ENCODE results near the gene OPRM1.

OPRM1 gene

DNA sequence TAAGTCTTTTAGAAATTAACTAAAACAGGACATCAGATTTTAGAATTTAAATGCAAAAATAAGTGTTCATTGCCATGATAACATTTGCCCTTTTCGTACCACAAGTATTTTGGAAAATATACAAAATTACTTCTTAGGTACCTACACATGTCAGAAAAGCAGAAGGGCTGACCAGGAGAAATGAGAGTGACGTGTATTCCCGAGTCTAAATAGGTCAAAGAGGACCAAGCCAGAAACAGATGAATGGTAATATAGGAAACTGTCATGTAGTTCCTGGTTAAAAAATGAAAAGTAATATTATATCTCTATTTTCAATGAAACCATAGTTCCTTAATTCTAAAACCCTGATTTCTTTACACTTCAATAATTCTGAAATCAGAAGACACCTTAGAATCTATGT lies 191.4 kb downstream of the OPRM1 start:
- TF ChIP-seq POLR2AphosphoS5 (IDR thresholded peaks at IDR 0.05; ENCODE audit: low read depth, low read length) (no peak), SIN3A (IDR thresholded peaks at IDR 0.05; ENCODE audit: borderline replicate concordance, insufficient read depth, low read length) (no peak), TAF1 (IDR thresholded peaks at IDR 0.05; ENCODE audit: borderline replicate concordance, insufficient read depth, low read length) (no peak), FOXP2 (optimal IDR thresholded peaks at IDR 0.05; ENCODE audit: borderline replicate concordance, extremely low read depth, extremely low read length, insufficient read depth) (no peak)
- TF ChIP-seq, protein P1, sequence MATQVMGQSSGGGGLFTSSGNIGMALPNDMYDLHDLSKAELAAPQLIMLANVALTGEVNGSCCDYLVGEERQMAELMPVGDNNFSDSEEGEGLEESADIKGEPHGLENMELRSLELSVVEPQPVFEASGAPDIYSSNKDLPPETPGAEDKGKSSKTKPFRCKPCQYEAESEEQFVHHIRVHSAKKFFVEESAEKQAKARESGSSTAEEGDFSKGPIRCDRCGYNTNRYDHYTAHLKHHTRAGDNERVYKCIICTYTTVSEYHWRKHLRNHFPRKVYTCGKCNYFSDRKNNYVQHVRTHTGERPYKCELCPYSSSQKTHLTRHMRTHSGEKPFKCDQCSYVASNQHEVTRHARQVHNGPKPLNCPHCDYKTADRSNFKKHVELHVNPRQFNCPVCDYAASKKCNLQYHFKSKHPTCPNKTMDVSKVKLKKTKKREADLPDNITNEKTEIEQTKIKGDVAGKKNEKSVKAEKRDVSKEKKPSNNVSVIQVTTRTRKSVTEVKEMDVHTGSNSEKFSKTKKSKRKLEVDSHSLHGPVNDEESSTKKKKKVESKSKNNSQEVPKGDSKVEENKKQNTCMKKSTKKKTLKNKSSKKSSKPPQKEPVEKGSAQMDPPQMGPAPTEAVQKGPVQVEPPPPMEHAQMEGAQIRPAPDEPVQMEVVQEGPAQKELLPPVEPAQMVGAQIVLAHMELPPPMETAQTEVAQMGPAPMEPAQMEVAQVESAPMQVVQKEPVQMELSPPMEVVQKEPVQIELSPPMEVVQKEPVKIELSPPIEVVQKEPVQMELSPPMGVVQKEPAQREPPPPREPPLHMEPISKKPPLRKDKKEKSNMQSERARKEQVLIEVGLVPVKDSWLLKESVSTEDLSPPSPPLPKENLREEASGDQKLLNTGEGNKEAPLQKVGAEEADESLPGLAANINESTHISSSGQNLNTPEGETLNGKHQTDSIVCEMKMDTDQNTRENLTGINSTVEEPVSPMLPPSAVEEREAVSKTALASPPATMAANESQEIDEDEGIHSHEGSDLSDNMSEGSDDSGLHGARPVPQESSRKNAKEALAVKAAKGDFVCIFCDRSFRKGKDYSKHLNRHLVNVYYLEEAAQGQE (IDR thresholded peaks at IDR 0.05; ENCODE audit: insufficient read depth in 1 of 2, low read depth in 2 of 2, low read length in 2 of 2), result no peak

GRCh38 chr6:154230910-154231595 lies 192.0 kb downstream of the OPRM1 start:
- no peak for TF ChIP-seq TAF1 (IDR thresholded peaks at IDR 0.05; ENCODE audit: borderline replicate concordance, insufficient read depth, low read length)
- TF ChIP-seq SIN3A (IDR thresholded peaks at IDR 0.05; ENCODE audit: borderline replicate concordance, insufficient read depth, low read length), result no peak
- no peak for TF ChIP-seq POLR2AphosphoS5 (IDR thresholded peaks at IDR 0.05; ENCODE audit: low read depth, low read length)
- TF ChIP-seq, protein P1 (IDR thresholded peaks at IDR 0.05; ENCODE audit: insufficient read depth in 1 of 2, low read depth in 2 of 2, low read length in 2 of 2), result no peak
- TF ChIP-seq FOXP2 (optimal IDR thresholded peaks at IDR 0.05; ENCODE audit: borderline replicate concordance, extremely low read depth, extremely low read length, insufficient read depth), result no peak

GRCh38 chr6:154232013-154232910 lies 193.2 kb downstream of the OPRM1 start:
- no peak for TF ChIP-seq FOXP2 (optimal IDR thresholded peaks at IDR 0.05; ENCODE audit: borderline replicate concordance, extremely low read depth, extremely low read length, insufficient read depth)
- no peak for TF ChIP-seq TAF1 (IDR thresholded peaks at IDR 0.05; ENCODE audit: borderline replicate concordance, insufficient read depth, low read length)

GRCh38 chr6:154233383-154233782 lies 194.3 kb downstream of the OPRM1 start:
- TF ChIP-seq POLR2AphosphoS5 (IDR thresholded peaks at IDR 0.05; ENCODE audit: low read depth, low read length), result no peak
- TF ChIP-seq FOXP2 (optimal IDR thresholded peaks at IDR 0.05; ENCODE audit: borderline replicate concordance, extremely low read depth, extremely low read length, insufficient read depth), result no peak
- TF ChIP-seq SIN3A (IDR thresholded peaks at IDR 0.05; ENCODE audit: borderline replicate concordance, insufficient read depth, low read length), result no peak
- no peak for TF ChIP-seq TAF1 (IDR thresholded peaks at IDR 0.05; ENCODE audit: borderline replicate concordance, insufficient read depth, low read length)
- TF ChIP-seq, protein P1 (IDR thresholded peaks at IDR 0.05; ENCODE audit: insufficient read depth in 1 of 2, low read depth in 2 of 2, low read length in 2 of 2), result no peak

GRCh38 chr6:154234019-154234772 lies 195.2 kb downstream of the OPRM1 start:
- TF ChIP-seq SIN3A (IDR thresholded peaks at IDR 0.05; ENCODE audit: borderline replicate concordance, insufficient read depth, low read length), result no peak
- no peak for TF ChIP-seq TAF1 (IDR thresholded peaks at IDR 0.05; ENCODE audit: borderline replicate concordance, insufficient read depth, low read length)
- no peak for TF ChIP-seq POLR2AphosphoS5 (IDR thresholded peaks at IDR 0.05; ENCODE audit: low read depth, low read length)
- TF ChIP-seq FOXP2 (optimal IDR thresholded peaks at IDR 0.05; ENCODE audit: borderline replicate concordance, extremely low read depth, extremely low read length, insufficient read depth), result no peak
- TF ChIP-seq, protein P1 (IDR thresholded peaks at IDR 0.05; ENCODE audit: insufficient read depth in 1 of 2, low read depth in 2 of 2, low read length in 2 of 2), result no peak
